Measurements from ENCODE around the gene ZNF223. TPM values are rescaled to one million over a fixed set of nuclear protein-coding genes. Genes with fewer than 3 reads are reported as not detected.

Gene ZNF223
- total RNA-seq, 2 donors from 2014 or later: 2.6 to 4.6 TPM

DNA sequence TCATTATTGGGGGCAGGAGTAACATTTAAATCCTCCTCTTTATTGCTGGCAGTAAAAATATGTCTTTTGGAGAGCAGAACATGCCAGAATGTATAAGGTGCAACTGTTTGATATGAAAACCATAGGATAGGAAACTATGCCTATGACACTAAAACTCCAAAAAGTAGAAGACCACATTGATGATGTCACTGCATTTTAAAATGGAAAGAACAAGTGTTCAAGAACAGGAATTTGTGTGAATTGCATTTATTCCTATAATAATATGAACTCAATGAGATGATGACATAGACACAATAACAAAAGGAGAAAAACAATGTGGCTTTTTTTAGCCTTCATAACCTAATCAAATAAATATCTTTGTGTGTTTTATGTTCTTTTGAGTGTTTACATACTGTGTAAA, 57.6 kb downstream of the ZNF223 start:
- ATAC-seq (no peak), DNase-seq (no peak)
- Histone ChIP-seq H3K27ac (no peak overlapping the region), H3K4me3 (no peak overlapping the region), H3K4me1 (peaks cover 19% of the 10 kb centered on the region), H3K36me3 (replicated peaks in 1 of 2; ENCODE audit: insufficient read depth in 1 of 2, low read depth in 2 of 2) (peaks cover 8 to 12% of the 10 kb centered on the region in 2 donors), H3K27me3 (no peaks in the 10 kb centered on the region), H3K9me3 (peaks cover 0 to 49% (median 0%) of the 10 kb centered on the region in 3 donors)
- intact Hi-C loops (cut with DNase I): no loop called here
- TF ChIP-seq CTCF (IDR thresholded peaks at IDR 0.05) (no peak), POLR2A (IDR thresholded peaks at IDR 0.05) (no peak)

- peak in 1 of 4 donors; percentile 9 for DNase-seq
- intact Hi-C loops (cut with DNase I): loop anchor here (10.0 kb wide), 2 partner anchors 53 to 107 kb away; partner anchors contain the start of genes ZNF226 and ZNF230
- Histone ChIP-seq H3K27ac (no peak overlapping the region), H3K4me1 (peaks cover 22% of the 10 kb centered on the region), H3K27me3 (no peaks in the 10 kb centered on the region), H3K36me3 (replicated peaks in 1 of 2; ENCODE audit: insufficient read depth in 1 of 2, low read depth in 2 of 2) (peaks cover 2 to 3% of the 10 kb centered on the region in 2 donors), H3K9me3 (peaks cover 0 to 33% (median 0%) of the 10 kb centered on the region in 3 donors), H3K4me3 (peak overlapping the region in 1 of 2 donors; percentile 70)
- whole genome bisulfite sequencing, 2 donors: 10 to 15% methylated on average over 17 of the region's 17 CpGs
- ATAC-seq: no peak
- no peak for TF ChIP-seq POLR2A (IDR thresholded peaks at IDR 0.05)
- TF ChIP-seq CTCF (IDR thresholded peaks at IDR 0.05): no peak
These were observed 60.2 kb downstream of the ZNF223 start for GRCh38 chr19:44111910-44112463.

DNA sequence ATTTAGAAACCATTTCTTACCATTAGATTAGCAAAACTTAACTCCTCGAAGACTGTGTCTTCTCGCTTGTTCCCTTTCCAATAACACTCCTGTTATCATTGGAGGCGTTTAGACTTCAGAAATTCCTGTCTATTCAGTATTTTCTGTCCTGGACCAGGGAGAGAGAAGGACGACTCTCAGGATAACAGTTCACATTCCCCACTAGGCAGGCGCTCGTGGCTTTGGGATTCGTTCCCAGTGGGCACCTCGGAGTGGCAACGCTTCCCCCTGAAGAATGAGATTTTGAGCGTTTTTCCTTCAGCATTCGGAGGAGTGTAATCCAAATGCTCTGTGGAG, 60.9 kb downstream of the ZNF223 start:
- TF ChIP-seq POLR2A (IDR thresholded peaks at IDR 0.05): no peak
- TF ChIP-seq CTCF (IDR thresholded peaks at IDR 0.05): no peak
- H3K4me1 ChIP-seq: peaks cover 22% of the 10 kb centered on the region
- H3K4me3 ChIP-seq: peak overlapping the region; percentile 53 to 70
- H3K9me3 ChIP-seq: peaks cover 0 to 25% (median 0%) of the 10 kb centered on the region in 3 donors
- H3K27ac ChIP-seq: peak overlapping the region in 2 of 4 donors; percentile 39 to 67
- no peaks in the 10 kb centered on the region for H3K36me3 ChIP-seq (replicated peaks in 1 of 2; ENCODE audit: insufficient read depth in 1 of 2, low read depth in 2 of 2)
- DNase-seq: no peak
- intact Hi-C loops (cut with DNase I): loop anchor here (10.0 kb wide), 2 partner anchors 52 to 108 kb away; partner anchors contain the start of genes ZNF226 and ZNF230
- WGBS, 2 donors: 0% methylated on average over 11 of the region's 11 CpGs
- H3K27me3 ChIP-seq: no peaks in the 10 kb centered on the region
- no peak for ATAC-seq

DNA sequence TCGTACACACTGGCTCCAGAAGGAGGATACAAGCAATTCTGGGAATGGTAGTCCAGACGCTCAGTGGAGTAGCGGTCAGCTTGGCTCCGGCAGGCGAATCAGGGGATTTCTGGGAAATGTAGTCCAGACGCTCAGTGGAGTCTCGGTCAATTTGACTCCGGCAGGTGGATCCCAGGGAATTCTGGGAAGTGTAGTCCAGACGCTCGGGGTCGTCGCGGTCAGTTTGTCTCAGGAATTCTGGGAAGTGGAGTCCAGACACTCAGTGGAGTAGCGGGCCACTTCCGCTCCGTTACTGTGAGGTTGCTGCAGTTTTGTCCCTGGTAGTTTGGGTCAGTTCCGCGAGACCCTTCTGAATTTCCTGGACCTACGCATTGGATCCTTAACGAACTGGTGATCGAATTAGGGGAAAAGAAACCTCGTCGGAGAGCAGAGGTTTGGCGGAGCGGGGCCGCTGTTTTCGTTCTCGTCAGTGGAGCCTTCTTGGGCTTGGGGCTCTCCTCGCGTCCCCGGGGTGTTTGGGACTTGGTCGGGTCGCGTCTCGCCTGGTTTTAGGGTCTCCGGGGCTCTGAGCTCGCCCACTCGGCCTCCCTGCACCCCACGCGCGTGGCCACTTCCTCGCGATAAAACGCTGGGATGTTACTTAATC, 61.4 kb downstream of the ZNF223 start, which contains the start of gene ZNF225:
TSS of gene ZNF225 (plus strand) at position 262 of the 646 bp plus-strand sequence. CDS start 2,429 bp downstream, outside the sequence.
- Histone ChIP-seq H3K4me1 (peaks cover 22% of the 10 kb centered on the region), H3K4me3 (peak within 1 kb of the TSS; percentile 70 to 72), H3K27me3 (no peaks in the 10 kb centered on the region), H3K36me3 (replicated peaks in 1 of 2; ENCODE audit: insufficient read depth in 1 of 2, low read depth in 2 of 2) (peaks cover 0 to 3% of the 10 kb centered on the region in 2 donors), H3K9me3 (peaks cover 0 to 21% (median 0%) of the 10 kb centered on the region in 3 donors), H3K27ac (peak within 1 kb of the TSS; percentile 13 to 67 (median 52))
- TF ChIP-seq POLR2A (IDR thresholded peaks at IDR 0.05) (peak in 2 of 3 donors; percentile 48 to 50), CTCF (IDR thresholded peaks at IDR 0.05) (peak in 3 of 7 experiments; percentile 23 to 39 (median 28))
- ATAC-seq: peak; percentile 99
- intact Hi-C loops (cut with DNase I): loop anchor here (10.0 kb wide), 2 partner anchors 52 to 108 kb away; partner anchors contain the start of genes ZNF226 and ZNF230
- peak; percentile 96 to 99 (median 97) for DNase-seq
- WGBS, 2 donors: 0% methylated on average over 34 to 44 of the region's 44 CpGs

Measured in body of pancreas (tissue), 4 donors.